Memory B cell (primary cell): ENCODE measurements around the gene EXOC3.
A peak's percentile ranks its signal among the peaks of the same experiment; 100 is the strongest.

ENCODE experiments used
- ATAC-seq: fragments of 150-1000 bp; cut with Tn5 transposase; 2 replicates; pipeline ENCODE4 v1.10.0; 2021; ENCODE audit warnings: low read depth, mild to moderate bottlenecking, moderate library complexity
- DNase-seq, 2 donors: peaks; one replicate each; pipeline ENCODE4 v3.0.0; 2022; ENCODE audit warnings: low spot score in 2 of 2
- H3K27ac Mint-ChIP-seq: one replicate; pipeline ENCODE4 v1.8.0; 2022; ENCODE audit warnings: mild to moderate bottlenecking, moderate library complexity, mixed read lengths
- H3K27me3 Mint-ChIP-seq: one replicate; pipeline ENCODE4 v1.8.0; 2022; ENCODE audit warnings: mixed read lengths
- H3K36me3 Mint-ChIP-seq: one replicate; pipeline ENCODE4 v1.8.0; 2022; ENCODE audit warnings: mild to moderate bottlenecking, mixed read lengths
- H3K4me1 Mint-ChIP-seq: one replicate; pipeline ENCODE4 v1.8.0; 2022; ENCODE audit warnings: mixed read lengths
- H3K4me3 Mint-ChIP-seq: one replicate; pipeline ENCODE4 v1.8.0; 2022; ENCODE audit warnings: mild to moderate bottlenecking, moderate library complexity, mixed read lengths
- H3K9me3 Mint-ChIP-seq: one replicate; pipeline ENCODE4 v1.8.0; 2022; ENCODE audit warnings: mixed read lengths

EXOC3 gene

DNA sequence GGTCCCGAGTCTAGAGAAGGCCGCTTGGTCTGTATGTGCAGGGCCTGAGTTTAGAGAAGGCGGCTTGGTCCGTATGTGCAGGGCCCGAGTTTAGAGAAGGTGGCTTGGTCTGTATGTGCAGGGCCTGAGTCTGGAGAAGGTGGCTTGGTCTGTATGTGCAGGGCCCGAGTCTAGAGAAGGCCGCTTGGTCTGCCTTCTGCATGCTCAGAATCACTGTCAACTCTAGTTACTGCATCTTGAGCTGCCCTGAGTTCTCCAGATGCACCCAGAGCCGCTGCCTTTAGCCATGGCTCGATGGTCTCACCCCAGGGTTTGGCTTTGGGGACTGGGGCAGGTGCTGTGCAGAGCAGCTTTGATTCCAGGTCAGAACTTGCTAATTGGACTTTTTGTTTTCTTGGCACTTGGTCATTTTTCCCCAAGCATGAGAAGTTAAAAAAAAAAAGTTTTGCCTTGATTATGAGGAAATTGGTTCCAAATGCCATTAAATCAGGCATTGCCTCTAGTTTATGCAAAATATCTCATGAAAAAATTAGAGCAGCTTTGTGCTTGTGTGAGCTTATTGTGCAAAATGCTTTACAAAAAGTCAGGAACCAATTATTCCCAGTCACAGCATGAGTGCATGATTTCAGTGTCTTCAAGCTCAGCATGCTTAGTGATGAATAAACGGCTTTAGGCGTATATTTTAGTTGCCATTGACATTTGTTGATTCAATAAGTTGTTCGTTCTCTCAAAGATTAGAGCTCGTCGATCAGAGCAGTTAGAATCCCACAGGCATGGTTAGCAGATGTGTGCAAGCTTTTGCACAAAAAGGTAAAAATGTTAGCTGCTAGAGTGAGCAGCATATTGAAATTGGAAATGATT is 25.4 kb upstream of the EXOC3 start:
- H3K27ac Mint-ChIP-seq = no peak overlapping the region
- DNase-seq (no peak), ATAC-seq (no peak)
- H3K36me3 Mint-ChIP-seq = no peaks in the 10 kb centered on the region
- H3K9me3 Mint-ChIP-seq = no peaks in the 10 kb centered on the region
- H3K4me1 Mint-ChIP-seq = no peaks in the 10 kb centered on the region
- no peak overlapping the region for H3K4me3 Mint-ChIP-seq
- peaks cover 3% of the 10 kb centered on the region for H3K27me3 Mint-ChIP-seq

GRCh38 chr5:418162-419121 is 24.5 kb upstream of the EXOC3 start:
- H3K4me3 Mint-ChIP-seq = no peak overlapping the region
- no peak overlapping the region for H3K27ac Mint-ChIP-seq
- no peaks in the 10 kb centered on the region for H3K9me3 Mint-ChIP-seq
- H3K4me1 Mint-ChIP-seq = peaks cover under 1% of the 10 kb centered on the region
- ATAC-seq (no peak), DNase-seq (no peak)
- H3K36me3 Mint-ChIP-seq = no peaks in the 10 kb centered on the region
- no peaks in the 10 kb centered on the region for H3K27me3 Mint-ChIP-seq

DNA sequence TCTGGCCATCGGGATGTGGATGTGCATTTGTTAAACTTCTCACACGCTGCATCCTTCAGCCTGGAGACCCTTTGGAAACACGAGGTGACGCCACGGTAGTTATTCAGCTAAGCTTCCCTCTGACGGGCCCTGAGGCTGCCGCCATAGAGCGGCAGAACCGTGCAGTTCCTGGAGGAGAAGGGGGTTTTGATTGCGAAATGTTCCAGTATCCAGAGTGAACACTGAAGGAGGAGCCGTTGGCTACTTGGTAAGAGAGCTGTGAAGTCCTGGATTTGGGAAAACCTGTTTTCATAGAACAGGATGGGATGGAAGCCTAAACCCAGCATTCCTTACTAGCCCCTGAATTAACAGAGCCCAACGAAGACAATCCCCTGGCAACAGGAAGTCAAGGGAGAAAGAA is 23.0 kb upstream of the EXOC3 start:
- peaks cover 12% of the 10 kb centered on the region for H3K4me1 Mint-ChIP-seq
- ATAC-seq (no peak), DNase-seq (no peak)
- no peak overlapping the region for H3K4me3 Mint-ChIP-seq
- H3K27ac Mint-ChIP-seq = no peak overlapping the region
- H3K36me3 Mint-ChIP-seq = no peaks in the 10 kb centered on the region
- no peaks in the 10 kb centered on the region for H3K27me3 Mint-ChIP-seq
- no peaks in the 10 kb centered on the region for H3K9me3 Mint-ChIP-seq

- no peak overlapping the region for H3K27ac Mint-ChIP-seq
- peaks cover 13% of the 10 kb centered on the region for H3K4me1 Mint-ChIP-seq
- H3K4me3 Mint-ChIP-seq = no peak overlapping the region
- no peaks in the 10 kb centered on the region for H3K9me3 Mint-ChIP-seq
- H3K27me3 Mint-ChIP-seq = no peaks in the 10 kb centered on the region
- H3K36me3 Mint-ChIP-seq = no peaks in the 10 kb centered on the region
- no peak for ATAC-seq
- DNase-seq = no peak
Measured at GRCh38 chr5:420632-421286, 22.2 kb upstream of the EXOC3 start.

GRCh38 chr5:421287-421880 is 21.6 kb upstream of the EXOC3 start:
- peaks cover 4% of the 10 kb centered on the region for H3K9me3 Mint-ChIP-seq
- H3K27ac Mint-ChIP-seq = no peak overlapping the region
- no peak overlapping the region for H3K4me3 Mint-ChIP-seq

GRCh38 chr5:421901-422300 is 21.1 kb upstream of the EXOC3 start:
- H3K27me3 Mint-ChIP-seq = peaks cover 9% of the 10 kb centered on the region
- peaks cover 6% of the 10 kb centered on the region for H3K36me3 Mint-ChIP-seq
- no peak overlapping the region for H3K27ac Mint-ChIP-seq
- peaks cover 9% of the 10 kb centered on the region for H3K9me3 Mint-ChIP-seq
- DNase-seq (no peak), ATAC-seq (no peak)
- no peak overlapping the region for H3K4me3 Mint-ChIP-seq
- H3K4me1 Mint-ChIP-seq = peaks cover 13% of the 10 kb centered on the region

More at GRCh38 chr5:421287-421880, 21.6 kb upstream of the EXOC3 start:
- peaks cover 4% of the 10 kb centered on the region for H3K27me3 Mint-ChIP-seq
- DNase-seq (no peak), ATAC-seq (no peak)
- peaks cover 4% of the 10 kb centered on the region for H3K36me3 Mint-ChIP-seq
- peaks cover 13% of the 10 kb centered on the region for H3K4me1 Mint-ChIP-seq

DNA sequence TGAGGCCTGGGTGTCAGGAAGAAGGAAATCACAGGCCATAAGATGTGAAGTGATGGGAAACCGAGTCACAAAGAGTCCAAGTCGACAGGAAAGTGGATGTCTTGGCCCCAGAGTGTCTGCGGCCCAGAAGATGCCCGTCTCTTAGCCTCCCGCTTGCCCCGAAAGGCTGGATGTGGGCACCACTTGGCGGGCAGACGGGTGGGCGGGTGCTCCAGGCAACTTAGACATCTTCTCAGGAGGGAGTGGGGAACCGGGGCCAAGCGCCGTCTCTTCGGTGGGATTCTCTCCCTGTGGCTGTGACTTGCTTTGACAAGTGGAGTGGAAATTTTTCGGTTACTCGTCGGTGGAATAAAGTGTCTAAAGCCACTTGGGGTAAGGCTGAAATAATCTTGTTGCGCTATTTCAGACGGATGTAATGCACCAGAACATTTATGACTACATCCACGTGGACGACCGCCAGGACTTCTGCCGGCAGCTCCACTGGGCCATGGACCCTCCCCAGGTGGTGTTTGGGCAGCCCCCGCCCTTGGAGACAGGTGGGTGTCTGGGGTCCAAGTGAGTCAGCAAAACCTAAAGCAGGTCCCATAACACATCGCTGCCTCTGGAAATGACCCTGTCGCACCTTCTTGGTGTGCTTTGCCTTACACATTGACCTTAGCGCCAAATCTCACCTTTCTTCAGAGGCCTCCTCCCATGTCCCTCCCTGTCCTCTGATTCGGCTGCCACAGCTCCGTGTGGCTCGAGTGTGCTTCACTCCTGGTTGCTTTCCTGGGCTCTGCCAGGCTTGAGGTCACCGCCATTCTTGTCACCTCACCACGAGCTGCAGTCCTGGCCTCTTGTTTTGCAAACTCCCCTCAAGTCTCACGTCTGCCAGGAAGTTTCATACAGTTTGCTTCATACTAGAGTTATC is 20.4 kb upstream of the EXOC3 start:
- ATAC-seq = no peak
- H3K27me3 Mint-ChIP-seq = peaks cover 10% of the 10 kb centered on the region
- H3K4me3 Mint-ChIP-seq = no peak overlapping the region
- no peak for DNase-seq
- H3K9me3 Mint-ChIP-seq = peaks cover 10% of the 10 kb centered on the region
- H3K36me3 Mint-ChIP-seq = peaks cover 6% of the 10 kb centered on the region
- H3K4me1 Mint-ChIP-seq = peaks cover 13% of the 10 kb centered on the region
- H3K27ac Mint-ChIP-seq = no peak overlapping the region

GRCh38 chr5:423233-423565 is 19.8 kb upstream of the EXOC3 start:
- no peak overlapping the region for H3K4me3 Mint-ChIP-seq
- no peak for ATAC-seq
- H3K4me1 Mint-ChIP-seq = peaks cover 13% of the 10 kb centered on the region
- H3K27ac Mint-ChIP-seq = no peak overlapping the region
- H3K9me3 Mint-ChIP-seq = peaks cover 10% of the 10 kb centered on the region
- H3K36me3 Mint-ChIP-seq = peaks cover 6% of the 10 kb centered on the region
- DNase-seq = no peak
- peaks cover 10% of the 10 kb centered on the region for H3K27me3 Mint-ChIP-seq

DNA sequence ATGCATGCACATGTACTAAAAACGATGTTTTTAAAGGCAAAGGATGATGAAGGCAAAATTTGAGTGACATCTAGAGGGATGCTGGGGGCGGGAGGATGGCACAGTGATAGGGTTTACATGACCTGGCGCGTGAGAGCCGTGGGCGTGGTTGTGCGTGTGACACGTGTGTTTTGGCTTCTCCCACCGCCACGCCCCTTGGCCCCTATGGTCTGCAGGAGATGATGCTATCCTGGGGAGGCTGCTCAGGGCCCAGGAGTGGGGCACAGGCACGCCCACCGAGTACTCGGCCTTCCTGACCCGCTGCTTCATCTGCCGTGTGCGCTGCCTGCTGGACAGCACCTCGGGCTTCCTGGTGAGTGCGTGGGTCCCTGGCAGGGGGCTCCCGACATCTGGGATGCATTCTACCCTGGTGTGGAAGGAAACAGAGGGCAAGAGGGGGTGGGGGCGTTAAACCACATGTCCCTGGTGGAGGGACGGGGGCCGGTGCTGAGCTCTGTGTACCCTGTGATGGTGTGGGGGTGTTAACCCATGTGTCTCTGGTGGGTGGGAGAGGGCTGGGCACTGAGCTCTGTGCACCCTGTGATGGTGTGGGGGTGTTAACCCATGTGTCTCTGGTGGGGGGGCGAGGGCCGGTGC is 19.2 kb upstream of the EXOC3 start:
- H3K36me3 Mint-ChIP-seq = peaks cover 6% of the 10 kb centered on the region
- H3K4me3 Mint-ChIP-seq = no peak overlapping the region
- peaks cover 10% of the 10 kb centered on the region for H3K27me3 Mint-ChIP-seq
- ATAC-seq (no peak), DNase-seq (no peak)
- no peak overlapping the region for H3K27ac Mint-ChIP-seq
- peaks cover 10% of the 10 kb centered on the region for H3K9me3 Mint-ChIP-seq
- H3K4me1 Mint-ChIP-seq = peaks cover 13% of the 10 kb centered on the region

DNA sequence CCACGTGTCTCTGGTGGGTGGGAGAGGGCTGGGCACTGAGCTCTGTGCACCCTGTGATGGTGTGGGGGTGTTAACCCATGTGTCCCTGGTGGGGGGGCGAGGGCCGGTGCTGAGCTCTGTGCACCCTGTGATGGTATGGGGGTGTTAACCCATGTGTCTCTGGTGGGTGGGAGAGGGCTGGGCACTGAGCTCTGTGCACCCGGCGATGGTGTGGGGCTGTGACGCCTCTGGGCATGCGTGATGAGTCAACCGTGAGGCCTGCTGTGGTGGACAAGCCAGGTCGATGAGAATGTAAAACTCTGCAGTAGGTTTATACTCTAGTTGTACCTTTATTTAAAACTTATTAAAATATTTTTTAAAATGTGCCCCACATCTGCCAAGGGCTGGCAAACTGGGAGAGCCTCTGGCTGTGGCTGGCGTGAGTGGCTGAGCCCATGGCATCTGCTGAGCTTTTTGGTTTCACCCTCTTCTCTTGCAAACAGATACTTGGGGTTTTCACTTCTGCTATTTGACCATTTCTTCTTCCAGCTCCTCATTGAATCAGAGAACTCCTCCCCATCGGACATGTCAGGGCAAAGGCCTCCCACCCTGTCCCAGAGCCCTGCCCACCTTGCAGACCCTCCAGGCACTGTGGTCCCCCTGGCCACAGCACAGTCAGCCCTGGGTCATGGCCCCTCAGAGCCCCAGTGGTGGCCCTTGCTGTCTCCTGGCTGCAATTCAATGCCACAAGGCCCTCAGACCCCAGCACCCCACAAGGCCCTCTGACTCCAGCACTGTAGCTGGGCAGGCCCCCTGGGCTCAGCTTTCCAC is 18.5 kb upstream of the EXOC3 start:
- Mint-ChIP-seq H3K36me3 (peaks cover 6% of the 10 kb centered on the region), H3K4me1 (peaks cover 13% of the 10 kb centered on the region), H3K9me3 (peaks cover 10% of the 10 kb centered on the region), H3K4me3 (peak overlapping the region; percentile 24), H3K27me3 (peaks cover 10% of the 10 kb centered on the region), H3K27ac (no peak overlapping the region)
- DNase-seq (no peak), ATAC-seq (peak; percentile 70)

- peaks cover 6% of the 10 kb centered on the region for H3K36me3 Mint-ChIP-seq
- H3K9me3 Mint-ChIP-seq = peaks cover 10% of the 10 kb centered on the region
- peaks cover 12% of the 10 kb centered on the region for H3K27me3 Mint-ChIP-seq
- ATAC-seq = no peak
- peaks cover 13% of the 10 kb centered on the region for H3K4me1 Mint-ChIP-seq
- H3K4me3 Mint-ChIP-seq = no peak overlapping the region
- H3K27ac Mint-ChIP-seq = no peak overlapping the region
- DNase-seq = no peak
Measured at GRCh38 chr5:425714-426113, 17.3 kb upstream of the EXOC3 start.

DNA sequence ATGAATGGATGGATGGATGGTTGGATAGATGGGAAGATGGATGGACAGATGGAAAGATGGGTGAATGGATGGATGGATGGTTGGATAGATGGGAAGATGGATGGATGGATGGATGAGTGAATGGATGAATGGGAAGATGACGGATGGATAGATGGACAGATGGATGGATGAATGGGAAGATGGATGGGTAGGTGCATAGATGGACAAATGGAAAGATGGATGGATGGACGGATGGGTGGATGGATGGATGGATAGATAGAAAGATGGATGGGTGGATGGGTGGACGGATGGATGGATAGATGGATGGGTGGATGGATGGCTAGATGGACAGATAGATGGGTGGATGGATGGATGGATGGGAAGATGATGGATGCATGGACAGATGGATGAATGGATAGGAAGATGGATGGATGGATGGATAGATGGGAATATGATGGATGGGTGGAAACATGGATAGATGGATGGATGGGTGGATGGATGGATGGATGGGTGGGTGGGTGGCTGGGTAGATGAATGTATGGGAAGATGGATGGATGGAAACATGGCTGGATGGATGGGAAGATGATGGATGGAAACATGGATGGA is 16.5 kb upstream of the EXOC3 start:
- H3K4me1 Mint-ChIP-seq = peaks cover 13% of the 10 kb centered on the region

More for the DNA sequence above, 16.5 kb upstream of the EXOC3 start:
- ATAC-seq (no peak), DNase-seq (no peak)
- Mint-ChIP-seq H3K9me3 (peaks cover 10% of the 10 kb centered on the region), H3K4me3 (no peak overlapping the region), H3K27ac (no peak overlapping the region), H3K36me3 (peaks cover 6% of the 10 kb centered on the region), H3K27me3 (peaks cover 12% of the 10 kb centered on the region)
